HEK293T (cell line): ENCODE measurements around the gene NOP10.

Experiments
- FOXM1 ChIP-seq: fragments of 450-650 bp; IDR thresholded peaks from 2 replicates; pipeline ENCODE4 v1.6.1; 2017; ENCODE audit warnings: mild to moderate bottlenecking, borderline replicate concordance
- SP1 ChIP-seq: fragments of 450-650 bp; IDR thresholded peaks from 2 replicates; pipeline ENCODE4 v1.6.1; 2017
- TF ChIP-seq, protein P1 (sequence below): fragments of 450-650 bp; IDR thresholded peaks from 2 replicates; pipeline ENCODE4 v1.6.1; 2016

DNA sequence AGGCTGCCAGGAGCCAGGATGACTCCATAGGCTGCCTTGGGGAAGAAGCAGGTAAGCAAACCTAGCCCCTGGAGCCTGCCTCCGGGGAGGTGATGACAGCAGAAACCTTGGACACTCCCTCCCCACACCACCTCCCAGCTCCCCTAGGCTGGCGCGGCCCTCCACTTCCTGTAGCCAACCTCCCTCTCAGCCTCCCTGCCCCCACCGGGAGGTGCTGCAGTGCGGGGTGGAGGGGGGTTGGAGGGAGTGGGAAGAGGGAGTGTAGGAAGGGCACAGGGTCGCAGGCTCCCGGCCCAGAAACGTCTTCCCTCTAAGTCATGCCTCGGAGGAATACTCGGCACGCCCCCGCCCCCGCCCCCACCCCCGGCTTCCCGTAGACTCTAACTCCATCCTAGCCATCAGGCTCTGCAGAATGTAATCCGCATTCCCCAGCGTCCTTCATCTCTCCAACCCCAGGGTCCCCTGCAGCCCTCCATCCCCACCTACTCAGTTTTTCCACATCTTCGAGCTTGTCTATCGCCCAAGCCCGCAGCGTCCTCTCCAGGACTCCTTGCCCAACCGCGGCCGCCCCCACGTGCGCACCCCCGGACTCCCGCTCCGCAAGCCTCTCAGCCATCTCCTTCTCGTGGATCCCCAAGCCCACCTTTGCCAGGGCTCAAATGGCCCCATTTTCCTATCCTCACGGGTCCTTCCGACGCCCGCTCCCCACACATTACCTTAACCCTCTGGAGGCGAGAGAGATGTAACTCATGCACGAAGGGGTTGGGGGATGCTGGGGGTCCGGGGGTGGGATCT is 23.5 kb upstream of the NOP10 start:
- TF ChIP-seq SP1 (no peak), FOXM1 (no peak)
- TF ChIP-seq, protein P1, sequence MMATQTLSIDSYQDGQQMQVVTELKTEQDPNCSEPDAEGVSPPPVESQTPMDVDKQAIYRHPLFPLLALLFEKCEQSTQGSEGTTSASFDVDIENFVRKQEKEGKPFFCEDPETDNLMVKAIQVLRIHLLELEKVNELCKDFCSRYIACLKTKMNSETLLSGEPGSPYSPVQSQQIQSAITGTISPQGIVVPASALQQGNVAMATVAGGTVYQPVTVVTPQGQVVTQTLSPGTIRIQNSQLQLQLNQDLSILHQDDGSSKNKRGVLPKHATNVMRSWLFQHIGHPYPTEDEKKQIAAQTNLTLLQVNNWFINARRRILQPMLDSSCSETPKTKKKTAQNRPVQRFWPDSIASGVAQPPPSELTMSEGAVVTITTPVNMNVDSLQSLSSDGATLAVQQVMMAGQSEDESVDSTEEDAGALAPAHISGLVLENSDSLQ = no peak
